Measurements from ENCODE around the gene PDXDC1. TPM values are rescaled to one million over a fixed set of nuclear protein-coding genes. Genes with fewer than 3 reads are reported as not detected.
"Not testable (repeated sequence)": the region's sequence is repeated elsewhere in the genome, so short reads cannot be mapped to it uniquely, and the experiment has no call there.

PDXDC1 gene
- total RNA-seq, 1 donor from 2014 or later = 69.1 TPM

DNA sequence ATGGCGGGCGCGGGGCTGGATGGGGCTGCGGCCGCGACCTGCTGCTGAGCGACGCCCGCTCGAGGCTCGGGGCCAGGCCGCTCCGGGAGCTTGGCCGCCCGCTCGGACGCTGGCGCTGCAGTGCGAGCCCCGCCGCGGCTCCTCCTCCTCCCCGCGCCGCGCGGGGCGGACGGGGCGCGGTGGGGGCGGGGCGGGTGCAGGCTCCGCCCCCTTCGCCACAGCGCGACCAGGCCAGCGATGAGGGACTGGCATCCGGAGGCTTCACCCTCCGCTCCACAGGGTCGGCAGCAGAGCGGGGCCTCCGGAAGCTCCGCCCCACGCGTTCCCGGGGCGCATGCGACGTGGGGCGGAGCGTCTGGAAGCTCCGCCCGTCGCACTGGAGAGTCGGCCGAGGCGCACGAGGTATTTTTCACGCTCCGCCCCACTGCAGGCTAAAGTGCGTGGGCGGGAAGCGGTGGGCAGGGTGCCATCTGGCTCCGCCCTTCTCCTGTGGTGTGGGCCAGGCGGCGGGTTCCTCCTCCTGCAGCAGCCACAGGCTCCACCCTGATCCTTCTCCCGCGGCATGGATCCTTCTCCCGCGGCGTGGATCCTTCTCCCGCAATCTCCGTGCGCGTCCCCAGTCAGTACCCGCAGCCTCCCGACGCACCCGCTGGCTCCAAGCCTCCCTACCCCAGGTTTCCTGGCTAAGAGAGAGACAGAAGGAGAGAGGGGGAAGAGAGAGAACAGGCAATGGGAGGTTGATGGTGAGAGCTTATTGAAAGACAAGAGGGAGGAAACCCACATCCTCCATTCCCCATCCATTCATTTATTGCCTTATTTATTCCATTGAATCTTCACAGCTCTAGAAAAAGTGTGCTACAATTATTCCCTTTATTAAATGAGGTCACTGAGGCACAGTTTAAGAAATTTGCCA, 180.1 kb downstream of the PDXDC1 start:
- Histone ChIP-seq H3K4me2 (peak overlapping the region; percentile 64), H3K4me3 (peak overlapping the region; percentile 59), H2AFZ (replicated peaks) (peak overlapping the region; percentile 85)
- not testable (repeated sequence) for H3K4me1 Mint-ChIP-seq; H3K9ac ChIP-seq; H3K27ac Mint-ChIP-seq; H3K27me3 Mint-ChIP-seq (ENCODE audit: insufficient read depth, low read depth); H3F3A ChIP-seq (ENCODE audit: low read depth); H3K9me3 Mint-ChIP-seq; H3K36me3 Mint-ChIP-seq; H3K27me3 ChIP-seq; H3K36me3 ChIP-seq; H3K9me3 ChIP-seq (ENCODE audit: low read depth); H3K27ac ChIP-seq; H3K4me1 ChIP-seq; H4K20me1 ChIP-seq (ENCODE audit: low read depth); H3K79me2 ChIP-seq (ENCODE audit: low read depth)
- peak overlapping the region; percentile 79 for H3K4me3 Mint-ChIP-seq
- DNase-seq (ENCODE audit: low spot score) = peak; percentile 92

DNA sequence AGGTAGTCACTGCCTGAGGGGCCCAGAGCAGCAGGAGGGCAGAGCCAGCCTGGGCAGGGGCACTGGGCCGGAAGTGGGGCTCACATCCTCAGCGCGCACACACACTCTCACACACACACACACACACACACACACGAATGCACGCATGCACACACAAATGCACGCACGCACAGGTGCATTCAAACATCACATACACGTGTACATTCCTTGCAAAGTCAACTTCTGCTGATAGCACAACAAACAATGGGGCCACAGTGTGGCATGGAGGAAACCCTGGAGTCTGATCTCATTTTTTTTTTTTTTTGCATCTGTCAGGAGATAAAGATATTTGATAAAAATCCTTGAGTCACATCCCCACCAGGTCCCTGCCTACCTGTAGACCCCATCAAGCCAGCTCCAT, 182.8 kb downstream of the PDXDC1 start:
- H3K9ac ChIP-seq; H3F3A ChIP-seq (ENCODE audit: low read depth); H2AFZ ChIP-seq (replicated peaks); H3K27me3 Mint-ChIP-seq (ENCODE audit: insufficient read depth, low read depth); H3K4me2 ChIP-seq; H3K9me3 Mint-ChIP-seq; H3K36me3 ChIP-seq; H3K79me2 ChIP-seq (ENCODE audit: low read depth); H3K4me1 Mint-ChIP-seq; H4K20me1 ChIP-seq (ENCODE audit: low read depth); H3K27me3 ChIP-seq; H3K9me3 ChIP-seq (ENCODE audit: low read depth); H3K27ac Mint-ChIP-seq; H3K4me3 ChIP-seq; H3K4me3 Mint-ChIP-seq; H3K4me1 ChIP-seq; H3K36me3 Mint-ChIP-seq; DNase-seq (ENCODE audit: low spot score); H3K27ac ChIP-seq: not testable (repeated sequence)

DNA sequence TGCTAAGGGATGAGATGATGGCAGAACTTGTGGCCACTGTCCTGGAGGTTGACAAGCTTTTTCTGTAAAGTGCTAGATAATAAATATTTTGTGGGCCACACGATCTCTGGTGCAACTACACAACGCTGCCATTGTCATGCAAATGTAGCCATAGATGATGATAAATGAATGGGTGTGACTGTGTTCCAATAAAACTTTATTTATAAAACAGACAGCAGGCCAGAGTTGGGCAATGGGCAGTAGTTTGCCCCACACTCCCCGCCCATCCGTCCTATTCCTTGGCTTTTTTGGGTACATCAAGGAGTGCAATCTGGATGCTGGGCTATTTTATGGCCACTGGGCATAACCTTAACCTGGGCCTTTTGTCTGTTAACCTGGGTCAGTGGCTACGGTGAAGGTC, 184.8 kb downstream of the PDXDC1 start:
- H3K36me3 ChIP-seq; H3K9ac ChIP-seq; H2AFZ ChIP-seq (replicated peaks); H3K4me3 Mint-ChIP-seq; H4K20me1 ChIP-seq (ENCODE audit: low read depth); DNase-seq (ENCODE audit: low spot score); H3K4me2 ChIP-seq; H3K4me1 Mint-ChIP-seq; H3K27ac ChIP-seq; H3K4me1 ChIP-seq; H3K4me3 ChIP-seq; H3K9me3 Mint-ChIP-seq; H3K27ac Mint-ChIP-seq; H3K27me3 ChIP-seq; H3K36me3 Mint-ChIP-seq; H3K79me2 ChIP-seq (ENCODE audit: low read depth); H3F3A ChIP-seq (ENCODE audit: low read depth); H3K9me3 ChIP-seq (ENCODE audit: low read depth); H3K27me3 Mint-ChIP-seq (ENCODE audit: insufficient read depth, low read depth): not testable (repeated sequence)

DNA sequence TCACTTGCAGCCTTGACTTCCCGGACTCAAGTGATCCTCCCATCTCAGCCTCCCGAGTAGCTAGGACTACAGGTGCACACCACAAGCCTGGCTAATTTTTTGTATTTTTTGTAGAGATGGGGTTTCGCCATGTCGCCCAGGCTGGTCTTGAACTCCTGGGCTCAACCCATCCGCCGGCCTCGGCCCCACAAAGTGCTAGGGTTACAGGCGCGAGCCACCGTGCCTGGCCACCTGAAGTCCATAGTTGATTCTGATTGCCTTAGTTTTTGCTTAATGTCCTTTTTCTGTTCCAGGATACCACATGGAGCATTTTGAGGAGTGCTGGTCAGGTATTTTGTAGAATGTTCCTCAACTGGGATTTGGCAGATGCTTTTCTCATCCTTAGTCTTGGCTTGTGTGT, 185.7 kb downstream of the PDXDC1 start:
- not testable (repeated sequence) for H3K36me3 Mint-ChIP-seq; H3K79me2 ChIP-seq (ENCODE audit: low read depth); H3K4me2 ChIP-seq; H2AFZ ChIP-seq (replicated peaks); H3K27me3 Mint-ChIP-seq (ENCODE audit: insufficient read depth, low read depth); DNase-seq (ENCODE audit: low spot score); H3K27ac Mint-ChIP-seq; H4K20me1 ChIP-seq (ENCODE audit: low read depth); H3K27ac ChIP-seq; H3K27me3 ChIP-seq; H3K36me3 ChIP-seq; H3K9me3 Mint-ChIP-seq; H3K4me1 Mint-ChIP-seq; H3K4me1 ChIP-seq; H3K4me3 Mint-ChIP-seq; H3K9ac ChIP-seq; H3K9me3 ChIP-seq (ENCODE audit: low read depth); H3K4me3 ChIP-seq; H3F3A ChIP-seq (ENCODE audit: low read depth)

DNA sequence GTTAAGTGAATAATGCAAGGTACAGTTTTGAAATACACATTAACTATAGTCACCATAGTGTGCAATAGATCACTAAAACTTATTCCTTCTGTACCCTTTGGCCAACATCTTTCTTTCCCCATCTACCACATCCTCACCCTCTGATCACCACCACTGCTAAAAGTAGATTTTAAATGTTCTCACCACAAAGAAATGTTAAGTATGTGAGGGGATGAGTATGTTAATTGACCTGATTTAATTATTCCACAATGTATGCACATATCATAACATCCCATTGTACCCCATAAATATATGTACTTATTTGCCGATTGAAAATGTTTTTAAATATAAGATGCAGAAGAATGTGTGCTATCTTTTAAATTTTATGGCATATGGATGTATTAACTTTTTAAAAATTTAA, 188.2 kb downstream of the PDXDC1 start:
- H3K4me1 Mint-ChIP-seq; DNase-seq (ENCODE audit: low spot score); H3K9me3 Mint-ChIP-seq; H3K4me3 ChIP-seq; H3K36me3 ChIP-seq; H3K27me3 Mint-ChIP-seq (ENCODE audit: insufficient read depth, low read depth); H3F3A ChIP-seq (ENCODE audit: low read depth); H3K36me3 Mint-ChIP-seq; H3K9ac ChIP-seq; H3K9me3 ChIP-seq (ENCODE audit: low read depth); H3K4me3 Mint-ChIP-seq; H3K27ac Mint-ChIP-seq; H3K79me2 ChIP-seq (ENCODE audit: low read depth); H4K20me1 ChIP-seq (ENCODE audit: low read depth); H3K4me2 ChIP-seq; H3K27me3 ChIP-seq; H3K27ac ChIP-seq; H3K4me1 ChIP-seq; H2AFZ ChIP-seq (replicated peaks): not testable (repeated sequence)

DNA sequence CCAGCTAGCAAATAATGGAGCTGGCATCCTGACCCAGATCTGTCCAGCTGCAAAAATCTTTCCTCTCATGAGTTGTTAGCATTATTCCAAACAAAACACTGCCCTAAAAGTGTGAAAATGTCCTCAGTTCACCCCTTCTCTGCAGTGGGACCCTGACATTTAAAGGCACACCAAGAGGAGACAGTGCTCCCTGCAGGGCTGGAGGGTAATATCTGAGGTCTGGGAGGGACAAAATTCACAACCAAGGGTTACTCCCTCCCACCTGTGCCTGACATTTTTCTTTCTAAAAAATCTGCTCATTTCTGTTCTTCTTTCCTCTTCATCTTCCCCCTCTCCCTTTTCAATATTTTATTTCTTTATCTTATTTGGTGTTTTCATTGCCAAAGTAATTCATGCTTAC, 191.4 kb downstream of the PDXDC1 start:
- H3F3A ChIP-seq (ENCODE audit: low read depth); H3K4me3 Mint-ChIP-seq; H3K9me3 ChIP-seq (ENCODE audit: low read depth); H3K27me3 Mint-ChIP-seq (ENCODE audit: insufficient read depth, low read depth); H3K27me3 ChIP-seq; H3K4me1 Mint-ChIP-seq; H4K20me1 ChIP-seq (ENCODE audit: low read depth); H3K4me2 ChIP-seq; H3K4me1 ChIP-seq; H3K9ac ChIP-seq; H3K79me2 ChIP-seq (ENCODE audit: low read depth); H3K36me3 Mint-ChIP-seq; H3K4me3 ChIP-seq; H3K36me3 ChIP-seq; H3K27ac Mint-ChIP-seq; H3K27ac ChIP-seq; H2AFZ ChIP-seq (replicated peaks); H3K9me3 Mint-ChIP-seq; DNase-seq (ENCODE audit: low spot score): not testable (repeated sequence)

DNA sequence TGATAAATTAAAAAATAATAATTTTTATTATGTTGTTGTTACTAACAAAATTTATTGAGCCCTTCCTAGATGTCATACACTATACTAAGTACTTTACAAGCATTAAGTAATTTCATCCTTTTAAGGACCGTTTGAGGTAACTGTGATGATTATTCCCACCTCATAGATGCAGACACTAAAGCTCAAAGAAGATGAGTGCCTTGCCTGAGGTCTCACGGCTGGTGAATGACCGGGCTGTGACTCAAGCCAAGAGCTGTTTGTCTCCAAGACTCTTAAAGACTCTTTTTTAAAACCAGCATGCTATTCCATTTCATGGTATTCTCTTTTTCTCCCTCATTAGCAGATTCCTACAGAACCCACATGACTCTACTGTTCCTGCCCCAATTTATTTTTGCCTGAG, 193.5 kb downstream of the PDXDC1 start:
- H3K27me3 Mint-ChIP-seq (ENCODE audit: insufficient read depth, low read depth) = not testable (repeated sequence)

DNA sequence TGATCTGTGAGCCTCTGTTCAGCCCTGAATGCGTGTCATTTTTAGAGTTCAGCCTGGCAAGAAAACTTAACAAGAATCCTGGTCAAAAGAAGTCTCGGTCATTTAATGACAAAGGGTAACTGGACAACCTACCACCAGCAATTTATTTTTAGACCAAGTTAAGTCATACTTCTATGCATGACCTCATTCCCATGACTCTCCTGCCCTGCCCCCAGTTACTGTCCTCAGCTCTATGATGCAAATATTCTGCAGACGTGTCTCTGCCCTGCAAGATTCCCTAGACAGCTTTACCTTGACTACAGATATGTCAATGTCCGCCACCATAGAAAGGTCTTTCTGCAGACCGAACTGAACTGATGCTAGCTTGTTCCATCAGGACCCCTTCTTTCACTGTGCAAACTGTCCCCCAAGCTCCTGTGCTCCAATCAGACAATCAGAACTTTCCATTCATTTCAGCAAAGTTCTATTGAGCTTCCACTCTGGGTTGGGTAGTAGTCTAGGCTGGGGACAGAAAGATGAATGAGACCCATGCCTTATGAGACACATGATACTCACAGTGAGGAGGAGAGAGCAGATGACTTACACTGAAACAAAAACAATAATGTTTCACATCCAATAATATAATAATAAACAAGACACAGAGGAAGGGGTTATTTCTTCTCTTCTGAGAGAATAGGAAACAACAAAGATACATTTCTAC, 194.3 kb downstream of the PDXDC1 start:
- not testable (repeated sequence) for H3K27ac ChIP-seq; H3K9me3 ChIP-seq (ENCODE audit: low read depth); H3K4me2 ChIP-seq; H3K27me3 ChIP-seq; DNase-seq (ENCODE audit: low spot score); H3K4me1 ChIP-seq; H3K79me2 ChIP-seq (ENCODE audit: low read depth); H3K4me3 ChIP-seq; H2AFZ ChIP-seq (replicated peaks); H4K20me1 ChIP-seq (ENCODE audit: low read depth); H3K9ac ChIP-seq; H3K27me3 Mint-ChIP-seq (ENCODE audit: insufficient read depth, low read depth); H3K36me3 Mint-ChIP-seq; H3K9me3 Mint-ChIP-seq; H3K27ac Mint-ChIP-seq; H3K4me3 Mint-ChIP-seq; H3F3A ChIP-seq (ENCODE audit: low read depth); H3K4me1 Mint-ChIP-seq; H3K36me3 ChIP-seq

More for the DNA sequence above, 193.5 kb downstream of the PDXDC1 start:
- H3K4me2 ChIP-seq; H3K36me3 Mint-ChIP-seq; H3K27me3 ChIP-seq; H3K9me3 ChIP-seq (ENCODE audit: low read depth); H3F3A ChIP-seq (ENCODE audit: low read depth); H3K27ac ChIP-seq; DNase-seq (ENCODE audit: low spot score); H3K36me3 ChIP-seq; H3K4me1 Mint-ChIP-seq; H3K79me2 ChIP-seq (ENCODE audit: low read depth); H3K27ac Mint-ChIP-seq; H3K4me3 Mint-ChIP-seq; H3K4me1 ChIP-seq; H3K4me3 ChIP-seq; H4K20me1 ChIP-seq (ENCODE audit: low read depth); H3K9ac ChIP-seq; H3K9me3 Mint-ChIP-seq; H2AFZ ChIP-seq (replicated peaks): not testable (repeated sequence)

Measured in neural progenitor cell (in vitro differentiated cells).